GM12865 (cell line): Measurements from ENCODE around the gene CLEC3B.

Experiments used
- DNase-seq: peaks from one replicate; pipeline ENCODE4 v3.0.0; 2010; ENCODE audit warnings: low read depth
- H3K4me3 ChIP-seq: 2 replicates; pipeline ENCODE4 v1.5.1; 2011; ENCODE audit warnings: mild to moderate bottlenecking, low read depth, low read length, control low read depth
- CTCF ChIP-seq: IDR thresholded peaks from 2 replicates; pipeline ENCODE4 v1.5.1; 2011; ENCODE audit warnings: low read length, control low read depth, low read depth, inconsistent platforms; ENCODE audit not compliant: insufficient read depth; ENCODE audit errors: missing control alignments

Gene CLEC3B

GRCh38 chr3:45021524-45022297 lies 4.4 kb upstream of the CLEC3B start:
- no peak for DNase-seq
- no peak for TF ChIP-seq CTCF
- no peak overlapping the region for H3K4me3 ChIP-seq

GRCh38 chr3:45023675-45024074 lies 2.4 kb upstream of the CLEC3B start:
- DNase-seq: no peak
- no peak for TF ChIP-seq CTCF
- H3K4me3 ChIP-seq: no peak overlapping the region

GRCh38 chr3:45024542-45025255 lies 1.4 kb upstream of the CLEC3B start:
- no peak for DNase-seq
- no peak for TF ChIP-seq CTCF
- H3K4me3 ChIP-seq: no peak overlapping the region

GRCh38 chr3:45026957-45027356 lies 854 bp downstream of the CLEC3B start:
- TF ChIP-seq CTCF: no peak
- DNase-seq: no peak

GRCh38 chr3:45027441-45027840 lies 1.3 kb downstream of the CLEC3B start:
- no peak for DNase-seq
- H3K4me3 ChIP-seq: no peak overlapping the region
- TF ChIP-seq CTCF: no peak

More at GRCh38 chr3:45026957-45027356, 854 bp downstream of the CLEC3B start:
- no peak overlapping the region for H3K4me3 ChIP-seq

- DNase-seq: no peak
- no peak overlapping the region for H3K4me3 ChIP-seq
- TF ChIP-seq CTCF: no peak
Observed at GRCh38 chr3:45029216-45029615, 3.1 kb downstream of the CLEC3B start.

GRCh38 chr3:45029661-45030060 lies 3.6 kb downstream of the CLEC3B start:
- DNase-seq: no peak
- no peak overlapping the region for H3K4me3 ChIP-seq
- no peak for TF ChIP-seq CTCF
